Epidermal melanocyte (primary cell): ENCODE data around the gene TLR7.

Experiments
- DNase-seq: peaks from one replicate; pipeline ENCODE4 v3.0.0; 2011; ENCODE audit warnings: low spot score; ENCODE audit not compliant: insufficient read length

The TLR7 gene

GRCh38 chrX:12929701-12930100, 62.8 kb downstream of the TLR7 start:
- no peak for DNase-seq

DNA sequence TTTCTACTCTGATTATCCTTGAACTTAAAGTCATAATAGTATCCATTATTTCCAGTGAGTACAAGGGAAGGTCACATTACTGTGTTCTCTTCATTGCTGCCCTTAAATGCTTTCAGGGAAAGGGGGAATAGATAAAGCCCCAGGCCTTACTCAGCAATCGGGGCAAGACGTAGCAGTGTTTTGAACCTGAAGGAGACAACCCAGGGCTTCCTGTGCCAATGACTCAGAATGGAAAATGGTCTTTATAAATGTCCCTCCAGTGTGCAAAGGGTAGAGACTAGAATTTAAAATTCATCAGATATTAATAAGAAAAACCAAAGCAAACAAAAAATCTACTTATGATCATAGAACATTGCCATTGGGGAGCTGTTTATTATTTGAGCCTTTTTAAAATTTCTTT, 63.3 kb downstream of the TLR7 start:
- DNase-seq, result no peak

DNA sequence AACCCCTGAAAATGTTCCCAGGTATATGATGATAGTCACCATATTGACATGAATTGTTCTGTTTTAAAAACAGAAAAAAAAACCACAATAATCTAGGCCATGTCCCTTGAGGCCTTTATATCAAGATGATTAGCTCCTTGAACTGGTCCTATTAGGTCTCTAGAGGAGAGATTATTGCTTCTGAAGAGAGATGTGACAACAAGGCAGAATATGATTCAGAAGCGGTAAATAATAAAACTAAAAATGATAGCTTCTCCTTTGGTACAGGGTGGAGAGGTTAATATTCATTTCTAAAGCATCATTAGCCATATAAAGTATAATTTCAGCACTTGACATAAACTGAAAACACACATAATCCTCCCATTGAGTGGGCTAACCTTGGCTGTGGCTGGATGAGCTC, 65.4 kb downstream of the TLR7 start:
- DNase-seq, result no peak

DNA sequence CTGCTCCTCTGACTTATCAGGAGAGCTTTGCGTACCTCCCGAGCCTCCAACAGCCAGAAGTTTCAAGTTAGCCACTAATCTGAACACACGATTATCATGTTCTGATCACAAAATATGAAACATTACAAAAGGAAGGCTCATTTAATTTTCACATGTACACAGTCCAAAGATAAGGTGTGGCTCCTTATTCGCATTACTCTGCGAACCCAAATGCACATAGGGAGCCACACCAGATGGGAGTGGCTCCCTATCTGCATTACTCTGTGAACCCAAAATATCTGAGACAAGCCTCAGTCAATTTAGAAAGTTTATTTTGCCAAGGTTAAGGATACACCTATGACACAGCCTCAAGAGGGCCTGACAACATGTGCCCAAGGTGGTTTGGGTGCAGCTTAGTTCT, 68.0 kb downstream of the TLR7 start:
- no peak for DNase-seq

DNA sequence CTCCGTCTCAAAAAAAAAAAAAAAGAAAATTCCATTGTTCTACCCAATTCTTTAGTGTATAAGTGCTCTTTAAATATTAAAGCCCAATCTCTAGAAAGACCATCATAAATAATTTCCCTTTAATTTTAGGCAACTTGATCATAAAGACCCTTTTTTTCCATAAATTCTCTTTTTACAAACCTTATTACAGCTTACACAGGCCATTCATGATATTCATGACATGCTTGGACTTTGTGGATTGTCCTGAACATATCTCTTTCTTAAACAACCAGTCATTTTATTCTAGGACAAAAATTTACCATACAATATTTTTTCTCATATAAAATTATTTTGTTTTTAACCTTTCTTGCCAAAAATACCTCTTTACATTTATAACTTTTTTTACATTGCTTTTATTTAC, 70.1 kb downstream of the TLR7 start:
- DNase-seq, result no peak
